ENCODE results near the gene CCNB2.

The CCNB2 gene

GRCh38 chr15:59154243-59154642 is 49.3 kb downstream of the CCNB2 start:
- no peak for DNase-seq (ENCODE audit: low read depth)
- no peak overlapping the region for H3K4me3 ChIP-seq (ENCODE audit: low read depth, low read length)
- no peak for TF ChIP-seq CTCF (conservative IDR thresholded peaks at IDR 0.05; ENCODE audit: low read depth, low read length)

DNA sequence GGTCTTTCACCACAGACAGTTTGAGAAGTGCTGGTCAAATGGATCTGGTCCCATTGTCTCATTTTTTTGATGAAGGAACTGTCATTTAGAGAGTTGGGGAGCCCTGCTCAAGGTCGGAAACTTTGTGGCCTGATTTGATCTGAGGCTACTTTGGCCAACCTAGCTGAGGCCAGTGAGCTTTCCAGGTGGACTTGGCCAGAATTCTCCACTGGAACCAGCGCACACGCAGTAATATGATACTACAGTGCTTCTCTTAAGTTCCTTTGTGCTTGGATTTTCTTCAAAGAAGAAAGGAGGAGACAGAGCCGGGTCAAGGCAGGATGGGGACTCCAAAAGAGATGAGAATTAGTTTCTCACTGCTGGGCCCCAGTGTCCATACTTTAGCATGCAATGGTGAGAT is 50.5 kb downstream of the CCNB2 start:
- no peak for TF ChIP-seq CTCF (conservative IDR thresholded peaks at IDR 0.05; ENCODE audit: low read depth, low read length)
- DNase-seq (ENCODE audit: low read depth), result no peak
- no peak overlapping the region for H3K4me3 ChIP-seq (ENCODE audit: low read depth, low read length)

GRCh38 chr15:59157396-59157795 is 52.5 kb downstream of the CCNB2 start:
- no peak overlapping the region for H3K4me3 ChIP-seq (ENCODE audit: low read depth, low read length)
- TF ChIP-seq CTCF (conservative IDR thresholded peaks at IDR 0.05; ENCODE audit: low read depth, low read length), result no peak
- DNase-seq (ENCODE audit: low read depth), result no peak

- H3K4me3 ChIP-seq (ENCODE audit: low read depth, low read length), result no peak overlapping the region
- no peak for DNase-seq (ENCODE audit: low read depth)
- no peak for TF ChIP-seq CTCF (conservative IDR thresholded peaks at IDR 0.05; ENCODE audit: low read depth, low read length)
Measured at GRCh38 chr15:59157840-59158700, 53.1 kb downstream of the CCNB2 start.

GRCh38 chr15:59158701-59159034 is 53.7 kb downstream of the CCNB2 start:
- no peak for TF ChIP-seq CTCF (conservative IDR thresholded peaks at IDR 0.05; ENCODE audit: low read depth, low read length)

GRCh38 chr15:59159210-59159609 is 54.3 kb downstream of the CCNB2 start:
- no peak for TF ChIP-seq CTCF (conservative IDR thresholded peaks at IDR 0.05; ENCODE audit: low read depth, low read length)
- DNase-seq (ENCODE audit: low read depth), result no peak
- H3K4me3 ChIP-seq (ENCODE audit: low read depth, low read length), result no peak overlapping the region

More at GRCh38 chr15:59158701-59159034, 53.7 kb downstream of the CCNB2 start:
- no peak overlapping the region for H3K4me3 ChIP-seq (ENCODE audit: low read depth, low read length)
- no peak for DNase-seq (ENCODE audit: low read depth)
